Mesendoderm (in vitro differentiated cells): Measurements from ENCODE around the gene DNAJC3.
"Not testable (repeated sequence)": the region's sequence is repeated elsewhere in the genome, so short reads cannot be mapped to it uniquely, and the experiment has no call there.

ENCODE experiments used
- DNase-seq: peaks from one replicate; pipeline ENCODE4 v3.0.0; 2013
- H2AK5ac ChIP-seq: 2 replicates; pipeline ENCODE4 v1.6.1; 2013; ENCODE audit warnings: low read length, inconsistent platforms
- H2BK120ac ChIP-seq: 2 replicates; pipeline ENCODE4 v1.6.1; 2013; ENCODE audit warnings: low read depth, mild to moderate bottlenecking, low read length, moderate library complexity, mixed read lengths
- H2BK15ac ChIP-seq: replicated peaks from 2 replicates; pipeline ENCODE4 v1.6.1; 2013; ENCODE audit warnings: low read depth, mild to moderate bottlenecking, moderate library complexity
- H2BK5ac ChIP-seq: 2 replicates; pipeline ENCODE4 v1.6.1; 2013; ENCODE audit warnings: low read length, inconsistent platforms
- H3K18ac ChIP-seq: 2 replicates; pipeline ENCODE4 v1.6.1; 2013; ENCODE audit warnings: mild to moderate bottlenecking, low read length, mixed read lengths
- H3K23ac ChIP-seq: one replicate; pipeline ENCODE4 v1.6.1; 2013; ENCODE audit warnings: low read length
- H3K27ac ChIP-seq: 2 replicates; pipeline ENCODE4 v1.5.1; 2013; ENCODE audit warnings: low read depth, mild to moderate bottlenecking, inconsistent platforms, low read length, moderate library complexity
- H3K27me3 ChIP-seq: 2 replicates; pipeline ENCODE4 v1.6.1; 2013; ENCODE audit warnings: low read length, control low read depth, mild to moderate bottlenecking, inconsistent platforms; ENCODE audit not compliant: insufficient read depth, poor library complexity
- H3K36me3 ChIP-seq: 2 replicates; pipeline ENCODE4 v1.6.1; 2013; ENCODE audit warnings: low read length, inconsistent platforms; ENCODE audit not compliant: control insufficient read depth, insufficient read depth
- H3K4ac ChIP-seq: one replicate; pipeline ENCODE4 v1.6.1; 2013; ENCODE audit warnings: low read depth, mild to moderate bottlenecking, low read length, moderate library complexity
- H3K4me1 ChIP-seq: 2 replicates; pipeline ENCODE4 v1.6.1; 2013; ENCODE audit warnings: low read depth, low read length, inconsistent platforms; ENCODE audit not compliant: control insufficient read depth
- H3K4me2 ChIP-seq: 2 replicates; pipeline ENCODE4 v1.6.1; 2013; ENCODE audit warnings: low read length
- H3K4me3 ChIP-seq: 2 replicates; pipeline ENCODE4 v1.5.1; 2013; ENCODE audit warnings: mild to moderate bottlenecking, low read length
- H3K56ac ChIP-seq: one replicate; pipeline ENCODE4 v1.6.1; 2013; ENCODE audit warnings: low read length
- H3K79me1 ChIP-seq: 2 replicates; pipeline ENCODE4 v1.6.1; 2013; ENCODE audit warnings: low read length, inconsistent platforms
- H3K79me2 ChIP-seq: 2 replicates; pipeline ENCODE4 v1.6.1; 2013; ENCODE audit warnings: mild to moderate bottlenecking, low read length; ENCODE audit not compliant: control insufficient read depth, insufficient read depth
- H3K9ac ChIP-seq: 2 replicates; pipeline ENCODE4 v1.6.1; 2013; ENCODE audit warnings: low read length, inconsistent platforms
- H4K5ac ChIP-seq: one replicate; pipeline ENCODE4 v1.6.1; 2013; ENCODE audit warnings: low read length
- H4K8ac ChIP-seq: one replicate; pipeline ENCODE4 v1.6.1; 2013; ENCODE audit warnings: low read depth, mild to moderate bottlenecking, control low read depth, low read length, moderate library complexity
- WGBS: extraction: QIAGEN DNeasy Blood & Tissue Kit; methylation state at CpG from one replicate; pipeline ENCODE4 v1.1.7; 2013; ENCODE audit warnings: low lambda C conversion rate, missing lambda C conversion rate; ENCODE audit not compliant: insufficient coverage; ENCODE audit errors: extremely low coverage; 5-methylcytosine and 5-hydroxymethylcytosine counted together

DNAJC3 gene

DNA sequence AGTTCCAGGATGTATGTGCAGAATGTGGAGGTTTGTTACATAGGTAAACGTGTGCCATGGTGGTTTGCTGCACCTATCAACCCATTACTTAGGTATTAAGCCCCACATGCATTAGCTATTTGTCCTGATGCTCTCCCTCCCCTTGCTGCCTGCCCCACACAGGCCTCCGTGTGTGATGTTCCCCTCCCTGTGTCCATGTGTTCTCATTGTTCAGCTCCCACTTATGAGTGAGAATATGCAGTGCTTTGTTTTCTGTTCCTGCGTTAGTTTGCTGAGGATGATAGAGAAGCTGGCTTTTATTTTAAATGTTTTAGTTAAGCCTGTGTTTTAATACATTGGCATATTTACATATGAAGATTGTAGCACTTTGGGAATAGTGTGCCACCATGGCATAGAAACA lies 85.7 kb downstream of the DNAJC3 start:
- H3K27ac ChIP-seq, H3K56ac ChIP-seq, H2BK120ac ChIP-seq, H3K4me3 ChIP-seq, H3K4me1 ChIP-seq, H3K18ac ChIP-seq, DNase-seq, H3K9ac ChIP-seq, H3K23ac ChIP-seq, H4K5ac ChIP-seq, H3K79me2 ChIP-seq, H2BK15ac ChIP-seq, H3K36me3 ChIP-seq, H2BK5ac ChIP-seq, H3K4me2 ChIP-seq, H3K27me3 ChIP-seq, H4K8ac ChIP-seq, H2AK5ac ChIP-seq, H3K79me1 ChIP-seq, H3K4ac ChIP-seq: not testable (repeated sequence)
- no CpG with 5 or more reads among the region's 3 CpGs for WGBS

DNA sequence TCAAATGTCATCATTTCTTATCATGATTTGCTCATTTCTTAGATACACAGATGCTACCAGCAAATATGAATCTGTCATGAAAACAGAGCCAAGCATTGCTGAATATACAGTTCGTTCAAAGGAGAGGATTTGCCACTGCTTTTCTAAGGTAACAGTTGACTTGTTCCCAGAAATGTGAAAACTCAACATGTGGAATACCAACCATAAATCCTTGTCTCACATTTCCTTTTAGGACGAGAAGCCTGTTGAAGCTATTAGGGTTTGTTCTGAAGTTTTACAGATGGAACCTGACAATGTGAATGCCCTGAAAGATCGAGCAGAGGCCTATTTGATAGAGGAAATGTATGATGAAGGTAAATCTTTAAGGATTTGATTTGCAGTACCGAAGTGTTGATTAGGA lies 86.7 kb downstream of the DNAJC3 start:
- no peaks in the 10 kb centered on the region for H3K4me1 ChIP-seq
- no peak overlapping the region for H3K4me2 ChIP-seq
- H3K9ac ChIP-seq = no peak overlapping the region
- H2AK5ac ChIP-seq = no peak overlapping the region
- H3K79me2 ChIP-seq = no peaks in the 10 kb centered on the region
- no peak for DNase-seq
- H3K4me3 ChIP-seq = no peak overlapping the region
- H2BK15ac ChIP-seq = no peak overlapping the region
- H4K5ac ChIP-seq = no peak overlapping the region
- H2BK5ac ChIP-seq = no peak overlapping the region
- no peaks in the 10 kb centered on the region for H3K36me3 ChIP-seq
- no peak overlapping the region for H3K56ac ChIP-seq
- no peak overlapping the region for H2BK120ac ChIP-seq
- H3K23ac ChIP-seq = no peak overlapping the region
- no peaks in the 10 kb centered on the region for H3K27me3 ChIP-seq
- no peaks in the 10 kb centered on the region for H3K79me1 ChIP-seq
- H3K4ac ChIP-seq = no peak overlapping the region
- H3K18ac ChIP-seq = no peak overlapping the region
- WGBS = no CpG with 5 or more reads among the region's 4 CpGs
- no peak overlapping the region for H4K8ac ChIP-seq
- no peak overlapping the region for H3K27ac ChIP-seq

DNA sequence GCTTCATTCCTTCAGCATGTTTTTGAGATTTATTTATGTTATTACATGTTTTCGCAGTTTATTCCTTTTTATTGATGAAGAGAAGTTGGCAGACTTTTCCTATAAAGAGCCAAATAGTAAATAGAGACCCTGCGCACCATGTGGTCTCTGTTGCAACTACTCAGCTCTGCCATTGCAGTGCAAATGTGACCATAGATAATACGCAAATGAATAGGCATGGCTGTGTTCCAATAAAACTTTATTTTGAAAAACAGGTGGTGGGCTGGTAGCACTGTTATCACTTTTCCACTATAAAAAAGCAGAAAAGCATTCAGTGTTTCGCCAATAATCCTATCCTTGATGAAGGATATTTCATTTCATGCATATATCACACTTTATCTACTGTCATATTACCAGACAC lies 95.0 kb downstream of the DNAJC3 start:
- H3K9ac ChIP-seq = no peak overlapping the region
- H3K27ac ChIP-seq = no peak overlapping the region
- H3K56ac ChIP-seq = no peak overlapping the region
- H3K4ac ChIP-seq = no peak overlapping the region
- no peak overlapping the region for H3K4me3 ChIP-seq
- no peak overlapping the region for H3K23ac ChIP-seq
- no peaks in the 10 kb centered on the region for H3K79me1 ChIP-seq
- no peak overlapping the region for H4K8ac ChIP-seq
- H2AK5ac ChIP-seq = no peak overlapping the region
- no peak overlapping the region for H2BK5ac ChIP-seq
- H2BK120ac ChIP-seq = no peak overlapping the region
- WGBS = no CpG with 5 or more reads among the region's 4 CpGs
- H3K18ac ChIP-seq = no peak overlapping the region
- H3K27me3 ChIP-seq = no peaks in the 10 kb centered on the region
- H3K4me1 ChIP-seq = no peaks in the 10 kb centered on the region
- no peak for DNase-seq
- H3K4me2 ChIP-seq = no peak overlapping the region
- no peaks in the 10 kb centered on the region for H3K79me2 ChIP-seq
- no peaks in the 10 kb centered on the region for H3K36me3 ChIP-seq
- H2BK15ac ChIP-seq = no peak overlapping the region
- H4K5ac ChIP-seq = no peak overlapping the region

DNA sequence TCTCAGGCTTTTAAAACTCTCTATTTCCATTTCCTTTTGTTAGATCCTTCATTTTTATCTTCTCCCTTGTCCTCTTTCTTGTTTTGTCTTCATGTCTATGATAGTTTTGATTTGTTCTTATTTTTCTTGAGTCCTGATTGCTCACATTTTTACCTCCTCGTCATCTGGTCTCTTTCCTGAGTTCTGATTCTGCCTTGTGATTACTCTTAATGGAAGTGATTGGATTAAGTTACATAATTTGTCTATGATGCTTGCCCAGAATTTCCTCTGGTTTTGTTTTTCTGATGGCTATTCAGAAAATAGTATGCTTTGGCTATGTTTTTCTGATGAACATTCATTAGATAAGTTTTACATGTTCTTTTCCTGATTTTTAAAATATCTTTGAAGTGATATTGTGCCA lies 102.6 kb downstream of the DNAJC3 start:
- WGBS = no CpG with 5 or more reads among the region's 1 CpG
- Histone ChIP-seq H3K4me2 (no peak overlapping the region), H3K23ac (no peak overlapping the region), H2AK5ac (no peak overlapping the region), H3K4ac (no peak overlapping the region), H4K8ac (no peak overlapping the region), H3K79me1 (no peaks in the 10 kb centered on the region), H3K36me3 (no peaks in the 10 kb centered on the region), H3K27me3 (no peaks in the 10 kb centered on the region), H3K9ac (no peak overlapping the region), H4K5ac (no peak overlapping the region), H3K56ac (no peak overlapping the region), H3K18ac (no peak overlapping the region), H2BK5ac (no peak overlapping the region), H2BK15ac (no peak overlapping the region), H3K79me2 (no peaks in the 10 kb centered on the region), H3K27ac (no peak overlapping the region), H3K4me1 (no peaks in the 10 kb centered on the region), H3K4me3 (no peak overlapping the region), H2BK120ac (no peak overlapping the region)
- no peak for DNase-seq

DNA sequence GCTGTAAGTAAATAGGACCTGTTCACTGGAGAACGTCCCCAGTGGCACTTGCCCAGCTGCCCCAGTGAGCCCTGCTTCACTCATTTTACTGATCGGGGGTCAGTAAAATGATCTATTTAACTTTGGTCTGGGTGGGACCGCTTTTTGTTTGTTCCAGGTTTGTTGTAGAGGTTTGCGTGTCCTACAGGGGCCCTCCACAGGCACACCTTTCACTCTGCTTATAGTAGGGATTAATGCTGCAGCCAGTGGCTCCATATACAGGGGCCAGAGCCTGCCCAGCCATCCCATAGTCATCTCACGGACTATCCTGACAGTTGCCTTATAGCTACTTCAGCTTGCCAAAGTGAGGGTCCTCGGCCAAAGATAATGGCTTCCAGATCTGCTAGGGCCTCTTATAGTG lies 104.1 kb downstream of the DNAJC3 start:
- Histone ChIP-seq H3K4me2 (no peak overlapping the region), H4K5ac (no peak overlapping the region), H2BK15ac (no peak overlapping the region), H2AK5ac (no peak overlapping the region), H2BK5ac (no peak overlapping the region), H3K4me3 (no peak overlapping the region), H3K23ac (no peak overlapping the region), H4K8ac (no peak overlapping the region), H3K79me2 (no peaks in the 10 kb centered on the region), H3K56ac (no peak overlapping the region), H3K9ac (no peak overlapping the region), H3K36me3 (no peaks in the 10 kb centered on the region), H3K18ac (no peak overlapping the region), H3K4me1 (no peaks in the 10 kb centered on the region), H3K27me3 (no peaks in the 10 kb centered on the region), H3K27ac (no peak overlapping the region), H3K4ac (no peak overlapping the region), H3K79me1 (no peaks in the 10 kb centered on the region), H2BK120ac (no peak overlapping the region)
- no peak for DNase-seq
- WGBS = no CpG with 5 or more reads among the region's 6 CpGs

DNA sequence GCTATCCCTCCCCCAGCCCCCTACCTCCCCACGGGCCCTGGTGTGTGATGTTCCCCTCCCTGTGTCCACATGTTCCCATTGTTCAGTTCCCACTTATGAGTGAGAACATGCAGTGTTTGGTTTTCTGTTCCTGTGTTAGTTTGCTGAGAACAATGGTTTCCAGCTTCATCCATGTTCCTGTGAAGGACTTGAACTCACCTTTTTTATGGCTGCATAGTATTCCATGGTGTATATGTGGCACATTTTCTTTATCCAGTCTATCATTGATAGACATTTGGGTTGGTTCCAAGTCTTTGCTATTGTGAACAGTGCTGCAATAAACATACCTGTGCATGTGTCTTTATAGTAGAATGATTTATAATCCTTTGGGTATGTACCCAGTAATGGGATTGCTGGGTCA lies 105.0 kb downstream of the DNAJC3 start:
- not testable (repeated sequence) for H3K79me2 ChIP-seq, H3K4me3 ChIP-seq, H3K36me3 ChIP-seq, H3K4me2 ChIP-seq, H3K27ac ChIP-seq, H3K56ac ChIP-seq, H3K23ac ChIP-seq, H2BK5ac ChIP-seq, H2AK5ac ChIP-seq, H3K4ac ChIP-seq, H2BK120ac ChIP-seq, H4K8ac ChIP-seq, H3K27me3 ChIP-seq, H3K4me1 ChIP-seq, DNase-seq, H3K79me1 ChIP-seq, H3K18ac ChIP-seq, H3K9ac ChIP-seq, H4K5ac ChIP-seq, H2BK15ac ChIP-seq
- no CpG with 5 or more reads among the region's 1 CpG for WGBS
